Epithelial cell of alveolus of lung (primary cell): Measurements from ENCODE around the gene POU2AF2. TPM values are rescaled to one million over a fixed set of nuclear protein-coding genes. Genes with fewer than 3 reads are reported as not detected.

ENCODE experiments used
- total RNA-seq: library from RNA; depleted of rRNA; stranded (reverse); fragments of >200 nt; gene quantifications from 2 replicates; pipeline ENCODE4 v1.2.1, GENCODE V29; 2015

Gene POU2AF2
- not detected in 2 replicates for total RNA-seq

GRCh38 chr11:111245425-111245824 lies at the start of gene POU2AF2:
TSS of gene POU2AF2 (plus strand) at chr11:111245725. CDS start at chr11:111245854, 129 bp downstream.

DNA sequence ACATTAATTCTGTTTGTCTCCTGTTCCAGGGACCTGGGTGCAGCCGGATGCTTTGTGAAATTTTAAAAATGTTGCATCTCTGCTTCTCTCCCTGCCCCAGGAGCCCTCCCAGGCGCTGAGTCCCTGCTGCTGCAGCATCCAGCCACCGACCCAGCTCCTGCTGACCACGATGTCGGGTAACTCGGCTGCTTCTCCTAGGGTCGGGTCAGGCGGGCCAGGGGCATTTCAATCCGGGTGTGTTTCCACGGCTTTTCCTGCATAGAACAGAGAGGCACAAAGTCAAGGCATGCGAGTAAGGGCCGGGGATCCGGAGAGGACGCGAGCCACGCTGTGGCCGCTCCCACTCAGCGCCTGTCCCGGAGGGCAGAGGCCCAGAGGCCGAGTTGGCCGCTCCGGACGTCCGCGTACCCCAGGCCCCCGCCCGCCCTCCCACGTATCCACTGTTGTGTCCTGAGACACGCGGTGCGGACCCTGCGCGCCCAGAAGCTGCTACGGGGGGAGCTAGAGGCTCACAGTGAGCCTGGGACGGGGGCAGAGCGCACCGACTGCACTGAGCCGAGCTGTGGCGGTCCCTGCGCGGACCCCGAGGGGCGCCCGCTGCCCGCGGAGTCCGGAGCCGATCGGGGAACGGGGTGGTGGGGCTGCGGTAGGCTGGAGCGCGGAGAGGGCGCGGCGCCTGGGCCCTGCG lies 53.0 kb downstream of the POU2AF2 start, which contains the start of gene POU2AF3:
TSS of gene POU2AF3 (plus strand) at position 134 of the 688 bp plus-strand sequence. CDS start at position 170, 36 bp downstream.

Other genes starting within 250 kb of the POU2AF2 start
- gene POU2AF3, start 52.8 kb downstream of the POU2AF2 start, total RNA-seq, result 0.26 TPM in 1 of 2 replicates, not detected in the other
- gene POU2AF1, start 133.6 kb downstream of the POU2AF2 start, total RNA-seq, result under 0.01 TPM in 1 of 2 replicates, not detected in the other